Hepatocyte (in vitro differentiated cells): ENCODE results near the gene RASGRF2.

Experiments used
- EZH2 ChIP-seq: fragments of 200-600 bp; sonication (generic); IDR thresholded peaks from 2 replicates; pipeline ENCODE4 v1.6.1; 2016; ENCODE audit warnings: antibody characterized with exemption, mild to moderate bottlenecking, borderline replicate concordance
- EZH2phosphoT487 ChIP-seq: fragments of 200-600 bp; sonication (generic); IDR thresholded peaks from one replicate; pipeline ENCODE4 v1.6.1; 2018; ENCODE audit warnings: antibody characterized with exemption, mild to moderate bottlenecking, low read depth, moderate library complexity; ENCODE audit not compliant: unreplicated experiment, severe bottlenecking
- TF ChIP-seq, protein P1 (sequence below): fragments of 200-600 bp; sonication (generic); IDR thresholded peaks from 2 replicates; pipeline ENCODE4 v1.5.1; 2016; ENCODE audit warnings: antibody characterized with exemption, mild to moderate bottlenecking; ENCODE audit not compliant: poor library complexity

DNA sequence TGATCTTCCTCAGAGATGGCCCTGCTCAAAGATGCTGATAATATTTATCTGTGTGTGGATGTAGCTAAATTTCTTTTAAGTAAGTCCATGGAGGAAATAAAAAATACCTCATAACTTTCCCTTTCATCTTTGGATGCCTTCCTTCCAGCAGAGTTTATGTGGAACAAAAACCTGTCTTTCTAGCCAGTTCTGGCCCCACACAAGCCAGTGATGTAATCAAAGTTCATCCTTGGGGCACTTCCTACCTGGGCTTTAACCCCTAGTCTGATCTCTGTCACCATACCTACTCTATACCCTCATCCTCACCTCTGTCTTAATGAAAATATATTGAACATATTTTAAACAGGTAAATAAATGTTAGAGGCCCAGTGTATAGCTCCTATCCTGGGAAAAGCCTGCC is 39.8 kb upstream of the RASGRF2 start:
- TF ChIP-seq, protein P1, sequence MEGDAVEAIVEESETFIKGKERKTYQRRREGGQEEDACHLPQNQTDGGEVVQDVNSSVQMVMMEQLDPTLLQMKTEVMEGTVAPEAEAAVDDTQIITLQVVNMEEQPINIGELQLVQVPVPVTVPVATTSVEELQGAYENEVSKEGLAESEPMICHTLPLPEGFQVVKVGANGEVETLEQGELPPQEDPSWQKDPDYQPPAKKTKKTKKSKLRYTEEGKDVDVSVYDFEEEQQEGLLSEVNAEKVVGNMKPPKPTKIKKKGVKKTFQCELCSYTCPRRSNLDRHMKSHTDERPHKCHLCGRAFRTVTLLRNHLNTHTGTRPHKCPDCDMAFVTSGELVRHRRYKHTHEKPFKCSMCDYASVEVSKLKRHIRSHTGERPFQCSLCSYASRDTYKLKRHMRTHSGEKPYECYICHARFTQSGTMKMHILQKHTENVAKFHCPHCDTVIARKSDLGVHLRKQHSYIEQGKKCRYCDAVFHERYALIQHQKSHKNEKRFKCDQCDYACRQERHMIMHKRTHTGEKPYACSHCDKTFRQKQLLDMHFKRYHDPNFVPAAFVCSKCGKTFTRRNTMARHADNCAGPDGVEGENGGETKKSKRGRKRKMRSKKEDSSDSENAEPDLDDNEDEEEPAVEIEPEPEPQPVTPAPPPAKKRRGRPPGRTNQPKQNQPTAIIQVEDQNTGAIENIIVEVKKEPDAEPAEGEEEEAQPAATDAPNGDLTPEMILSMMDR: no peak
- TF ChIP-seq EZH2phosphoT487: no peak
- no peak for TF ChIP-seq EZH2
